Erythroblast (primary cell): ENCODE results near the gene SORL1-AS1.

Experiments used
- DNase-seq, 2 experiments: peaks; one replicate each; lab custom pipeline; 2025; lab: John Stamatoyannopoulos, UW
- GATA1 ChIP-seq: IDR thresholded peaks from 2 replicates; pipeline ENCODE4 v1.6.1; 2011; ENCODE audit warnings: low read depth, mild to moderate bottlenecking, control low read depth, low read length, moderate library complexity
- POLR2A ChIP-seq: IDR thresholded peaks from 2 replicates; pipeline ENCODE4 v1.6.1; 2011; ENCODE audit warnings: mild to moderate bottlenecking, low read length

SORL1-AS1 gene

GRCh38 chr11:121435132-121435531, 17.6 kb downstream of the SORL1-AS1 start:
- no peak for DNase-seq
- TF ChIP-seq POLR2A, result no peak

- DNase-seq, result no peak
- no peak for TF ChIP-seq POLR2A
- TF ChIP-seq GATA1, result no peak
Observed at GRCh38 chr11:121431820-121432526, 20.8 kb downstream of the SORL1-AS1 start.

- TF ChIP-seq POLR2A (no peak), GATA1 (no peak)
- DNase-seq, result no peak
Observed at GRCh38 chr11:121429556-121429955, 23.2 kb downstream of the SORL1-AS1 start.

- TF ChIP-seq POLR2A (no peak), GATA1 (no peak)
- no peak for DNase-seq
Observed at GRCh38 chr11:121427400-121427744, 25.4 kb downstream of the SORL1-AS1 start.

- peak; percentile 8 for DNase-seq
- TF ChIP-seq POLR2A, result no peak
- TF ChIP-seq GATA1, result no peak
Observed at GRCh38 chr11:121426476-121427399, 26.0 kb downstream of the SORL1-AS1 start.

GRCh38 chr11:121425828-121426227, 26.9 kb downstream of the SORL1-AS1 start:
- TF ChIP-seq GATA1, result no peak
- no peak for TF ChIP-seq POLR2A
- DNase-seq, result no peak

- DNase-seq, result no peak
- TF ChIP-seq POLR2A, result no peak
- TF ChIP-seq GATA1, result no peak
Observed at GRCh38 chr11:121422675-121423074, 30.1 kb downstream of the SORL1-AS1 start.

GRCh38 chr11:121421149-121421901, 31.4 kb downstream of the SORL1-AS1 start:
- peak in 1 of 2 experiments; percentile 1 for DNase-seq
- TF ChIP-seq GATA1 (no peak), POLR2A (no peak)

GRCh38 chr11:121420398-121420797, 32.4 kb downstream of the SORL1-AS1 start:
- DNase-seq, result no peak
- TF ChIP-seq GATA1, result no peak
- TF ChIP-seq POLR2A, result no peak

- no peak for TF ChIP-seq POLR2A
- no peak for TF ChIP-seq GATA1
- DNase-seq, result no peak
Observed at GRCh38 chr11:121419836-121420235, 32.9 kb downstream of the SORL1-AS1 start.

- peak in 1 of 2 experiments; percentile 1 for DNase-seq
- TF ChIP-seq GATA1, result no peak
- no peak for TF ChIP-seq POLR2A
Observed at GRCh38 chr11:121418625-121419114, 34.1 kb downstream of the SORL1-AS1 start.

- DNase-seq, result no peak
Observed at GRCh38 chr11:121417607-121418006, 35.2 kb downstream of the SORL1-AS1 start.

GRCh38 chr11:121417055-121417551, 35.7 kb downstream of the SORL1-AS1 start:
- DNase-seq, result peak; percentile 27 to 28
- TF ChIP-seq POLR2A (no peak), GATA1 (no peak)

More at GRCh38 chr11:121417607-121418006, 35.2 kb downstream of the SORL1-AS1 start:
- TF ChIP-seq POLR2A, result no peak
- no peak for TF ChIP-seq GATA1
